A673 (cell line): ENCODE results near the gene SGMS1. TPM values are rescaled to one million over a fixed set of nuclear protein-coding genes. Genes with fewer than 3 reads are reported as not detected.

Experiments used
- BruUV-seq: library from RNA; stranded (reverse); fragments of 400-500 nt; replicated peaks from 2 replicates; lab custom pipeline; 2021; lab: Mats Ljungman, UMichigan
- CTCF ChIA-PET: fragments of 300-600 bp; sonication (Branson Sonifier 250); formaldehyde crosslinking; loops from one replicate; lab custom pipeline; 2022; ENCODE audit warnings: antibody characterized with exemption; lab: Charles Lee
- POLR2A ChIA-PET: fragments of 300-600 bp; sonication (Branson Sonifier 250); formaldehyde crosslinking; loops from one replicate; lab custom pipeline; 2022; ENCODE audit warnings: antibody characterized with exemption; ENCODE audit not compliant: low non-redundant PET; lab: Charles Lee
- DNase-seq: peaks from one replicate; pipeline ENCODE4 v3.0.0-alpha.2; 2015; ENCODE audit warnings: low spot score
- H3K27ac ChIP-seq: fragments of 200-600 bp; sonication (generic); 2 replicates; pipeline ENCODE4 v1.5.1; 2016; ENCODE audit warnings: mixed run types, low read depth, mild to moderate bottlenecking, mixed read lengths, antibody characterized with exemption, low read length; ENCODE audit not compliant: poor library complexity, severe bottlenecking
- H3K27me3 ChIP-seq: fragments of 200-600 bp; sonication (generic); replicated peaks from 2 replicates; pipeline ENCODE4 v1.6.1; 2017; ENCODE audit warnings: mixed run types, low read depth, mild to moderate bottlenecking, mixed read lengths, antibody characterized with exemption, low read length; ENCODE audit not compliant: insufficient read depth, poor library complexity
- H3K36me3 ChIP-seq: fragments of 200-600 bp; sonication (generic); 2 replicates; pipeline ENCODE4 v1.6.1; 2016; ENCODE audit warnings: mixed run types, mild to moderate bottlenecking, mixed read lengths, antibody characterized with exemption, low read length; ENCODE audit not compliant: insufficient read depth, poor library complexity, severe bottlenecking
- H3K4me1 ChIP-seq: fragments of 200-600 bp; sonication (generic); 2 replicates; pipeline ENCODE4 v1.6.1; 2017; ENCODE audit warnings: mixed run types, mild to moderate bottlenecking, mixed read lengths, antibody characterized with exemption, low read length; ENCODE audit not compliant: insufficient read depth, poor library complexity, severe bottlenecking
- H3K4me3 ChIP-seq: fragments of 200-600 bp; sonication (generic); 2 replicates; pipeline ENCODE4 v1.5.1; 2016; ENCODE audit warnings: low read depth, mixed run types, mild to moderate bottlenecking, mixed read lengths, low read length; ENCODE audit not compliant: poor library complexity, severe bottlenecking
- H3K9me3 ChIP-seq: fragments of 200-600 bp; sonication (generic); 2 replicates; pipeline ENCODE4 v1.6.1; 2016; ENCODE audit warnings: mixed run types, low read depth, mild to moderate bottlenecking, mixed read lengths, antibody characterized with exemption, low read length; ENCODE audit not compliant: poor library complexity, severe bottlenecking
- EZH2 ChIP-seq: fragments of 200-600 bp; sonication (generic); IDR thresholded peaks from 2 replicates; pipeline ENCODE4 v1.6.1; 2017; ENCODE audit warnings: borderline replicate concordance, low read depth, mild to moderate bottlenecking, mixed read lengths, antibody characterized with exemption, low read length; ENCODE audit not compliant: poor library complexity, severe bottlenecking
- intact Hi-C: fragments of 100-400 bp; cut with micrococcal nuclease; formaldehyde crosslinking; loops from one replicate; pipeline ENCODE4 v1.10.0; 2022; ENCODE audit not compliant: unreplicated experiment
- total RNA-seq: library from RNA; stranded (reverse); gene quantifications from 2 replicates; pipeline ENCODE4 v1.2.3, GENCODE V29; 2021
- TF ChIP-seq, protein P1 (sequence below): fragments of 300-800, 200-600 bp; sonication (generic); conservative IDR thresholded peaks from 2 replicates; pipeline ENCODE4 v1.5.1; 2017; ENCODE audit warnings: low read depth, mild to moderate bottlenecking, antibody characterized with exemption, low read length, moderate library complexity, mixed read lengths

The SGMS1 gene
- total RNA-seq, 1 experiment from 2014 or later: 13.0 TPM

DNA sequence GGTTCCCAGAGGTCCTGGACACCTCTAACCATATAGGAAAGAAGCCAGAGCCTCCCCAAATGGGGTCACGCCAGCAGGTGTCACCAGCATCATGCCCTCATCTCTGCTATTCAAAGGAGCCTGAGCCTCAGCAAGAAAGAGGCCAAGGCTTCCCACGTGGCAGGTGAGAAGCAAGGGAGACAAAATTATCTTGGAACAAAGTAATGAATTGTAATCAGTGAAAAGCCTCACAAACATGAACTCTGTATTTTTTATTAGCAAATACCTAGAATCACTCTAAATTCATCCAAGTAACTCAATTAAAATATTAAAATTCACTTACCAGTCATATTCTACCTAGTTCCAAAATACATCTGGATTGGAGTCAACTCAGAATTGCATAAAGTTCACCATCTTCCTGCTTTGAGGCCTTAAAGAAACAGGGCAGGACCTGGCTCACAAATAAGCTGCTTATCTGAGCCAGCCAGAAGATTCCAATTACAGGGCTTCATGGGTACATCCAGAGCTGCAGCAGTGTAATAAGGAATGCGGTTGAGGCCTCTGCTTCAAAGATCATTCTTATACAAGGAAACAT, 68.7 kb downstream of the SGMS1 start:
- Histone ChIP-seq H3K27me3 (no peaks in the 10 kb centered on the region), H3K27ac (no peak overlapping the region), H3K36me3 (no peaks in the 10 kb centered on the region), H3K4me1 (peaks cover 6% of the 10 kb centered on the region), H3K9me3 (no peaks in the 10 kb centered on the region), H3K4me3 (no peak overlapping the region)
- ChIA-PET CTCF (no interaction called here), POLR2A (no interaction called here)
- no peak for TF ChIP-seq EZH2
- TF ChIP-seq, protein P1, sequence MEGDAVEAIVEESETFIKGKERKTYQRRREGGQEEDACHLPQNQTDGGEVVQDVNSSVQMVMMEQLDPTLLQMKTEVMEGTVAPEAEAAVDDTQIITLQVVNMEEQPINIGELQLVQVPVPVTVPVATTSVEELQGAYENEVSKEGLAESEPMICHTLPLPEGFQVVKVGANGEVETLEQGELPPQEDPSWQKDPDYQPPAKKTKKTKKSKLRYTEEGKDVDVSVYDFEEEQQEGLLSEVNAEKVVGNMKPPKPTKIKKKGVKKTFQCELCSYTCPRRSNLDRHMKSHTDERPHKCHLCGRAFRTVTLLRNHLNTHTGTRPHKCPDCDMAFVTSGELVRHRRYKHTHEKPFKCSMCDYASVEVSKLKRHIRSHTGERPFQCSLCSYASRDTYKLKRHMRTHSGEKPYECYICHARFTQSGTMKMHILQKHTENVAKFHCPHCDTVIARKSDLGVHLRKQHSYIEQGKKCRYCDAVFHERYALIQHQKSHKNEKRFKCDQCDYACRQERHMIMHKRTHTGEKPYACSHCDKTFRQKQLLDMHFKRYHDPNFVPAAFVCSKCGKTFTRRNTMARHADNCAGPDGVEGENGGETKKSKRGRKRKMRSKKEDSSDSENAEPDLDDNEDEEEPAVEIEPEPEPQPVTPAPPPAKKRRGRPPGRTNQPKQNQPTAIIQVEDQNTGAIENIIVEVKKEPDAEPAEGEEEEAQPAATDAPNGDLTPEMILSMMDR: no peak
- no TSS peak for BruUV-seq
- no peak for DNase-seq
- intact Hi-C loops: no loop called here

DNA sequence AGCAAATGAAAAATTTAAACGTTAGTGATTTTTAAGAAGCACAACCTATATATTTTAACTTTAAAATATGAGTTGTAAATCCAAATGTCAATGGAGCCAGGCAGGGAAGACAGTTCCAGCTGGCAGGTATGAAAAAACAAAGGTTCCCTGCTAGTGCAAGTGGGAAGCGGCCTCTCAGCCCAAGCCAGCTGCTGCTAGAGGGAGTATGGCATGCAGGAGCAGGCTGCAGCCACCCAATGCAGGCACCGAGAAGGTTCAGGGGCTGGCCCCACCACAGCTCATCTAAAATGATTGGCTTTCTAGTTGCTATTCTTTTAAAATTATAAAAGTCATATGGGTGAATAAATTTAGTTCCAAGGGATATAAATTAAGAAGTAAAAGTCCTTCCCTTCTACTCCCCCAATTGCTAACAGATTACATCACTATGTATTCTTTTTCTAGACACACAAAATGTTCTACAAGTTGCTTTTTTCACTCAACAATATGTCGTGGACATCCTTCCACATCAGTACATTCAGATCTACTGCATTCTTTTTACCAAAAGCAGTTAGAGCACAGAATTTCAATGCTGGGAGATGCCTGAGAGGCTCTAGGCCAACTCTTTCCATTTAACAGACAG, 69.3 kb downstream of the SGMS1 start:
- no peak for DNase-seq
- TF ChIP-seq, protein P1: no peak
- TF ChIP-seq EZH2: no peak
- no peak overlapping the region for H3K27ac ChIP-seq
- ChIA-PET POLR2A (no interaction called here), CTCF (no interaction called here)
- no peaks in the 10 kb centered on the region for H3K9me3 ChIP-seq
- BruUV-seq: no TSS peak
- H3K27me3 ChIP-seq: no peaks in the 10 kb centered on the region
- H3K4me1 ChIP-seq: peaks cover 12% of the 10 kb centered on the region
- intact Hi-C loops: no loop called here
- no peaks in the 10 kb centered on the region for H3K36me3 ChIP-seq
- H3K4me3 ChIP-seq: no peak overlapping the region

DNA sequence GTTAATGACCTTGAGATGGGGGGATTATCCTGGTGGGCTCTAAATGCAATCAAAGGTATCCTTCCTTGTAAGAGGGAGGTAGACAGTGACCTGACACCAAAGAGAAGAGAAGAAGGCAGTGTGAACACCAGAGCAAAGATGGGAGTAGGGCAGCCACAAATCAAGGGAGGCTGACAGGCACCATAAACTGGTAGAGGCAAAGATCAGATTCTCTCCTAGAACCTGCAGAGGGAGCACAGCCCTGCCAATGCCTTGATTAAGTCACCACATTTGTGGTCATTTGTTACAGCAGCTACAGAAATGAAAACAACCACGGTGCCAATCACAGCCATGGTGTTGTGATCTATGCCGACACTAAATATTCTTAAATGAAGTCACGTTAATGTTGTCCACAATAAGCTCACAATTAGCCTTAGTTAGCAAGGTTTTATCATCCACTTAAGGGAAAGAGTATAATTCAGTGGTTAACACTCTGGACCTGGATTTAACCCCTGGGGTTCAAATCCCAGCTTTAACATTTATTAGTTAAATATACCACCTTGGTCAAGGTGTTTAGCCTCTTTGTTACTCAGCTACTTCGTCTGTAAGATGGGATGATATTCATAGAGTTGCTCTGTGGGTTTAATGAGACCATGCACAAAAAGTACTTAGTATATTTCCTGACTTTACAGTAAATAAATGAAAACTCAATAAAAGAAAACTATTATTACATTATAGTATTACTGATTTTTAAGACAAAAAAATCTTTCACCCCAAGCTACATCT, 70.8 kb downstream of the SGMS1 start:
- POLR2A ChIA-PET: interaction anchor here (0.6 kb wide), 1 partner anchor 192 kb away, joined by 3 read pairs; no protein-coding TSS in a partner anchor
- H3K9me3 ChIP-seq: no peaks in the 10 kb centered on the region
- intact Hi-C loops: no loop called here
- H3K27me3 ChIP-seq: no peaks in the 10 kb centered on the region
- no TSS peak for BruUV-seq
- H3K4me3 ChIP-seq: no peak overlapping the region
- peaks cover 12% of the 10 kb centered on the region for H3K4me1 ChIP-seq
- CTCF ChIA-PET: no interaction called here
- H3K36me3 ChIP-seq: no peaks in the 10 kb centered on the region
- H3K27ac ChIP-seq: no peak overlapping the region
- TF ChIP-seq, protein P1: peak; percentile 28; the same call in 1 of the 2 replicates
- no peak for TF ChIP-seq EZH2
- peak; percentile 40 for DNase-seq
